ENCODE results near the gene MET. TPM values are rescaled to one million over a fixed set of nuclear protein-coding genes. Genes with fewer than 3 reads are reported as not detected.

The MET gene
- total RNA-seq, 1 donor from 2014 or later, result 22.8 TPM

DNA sequence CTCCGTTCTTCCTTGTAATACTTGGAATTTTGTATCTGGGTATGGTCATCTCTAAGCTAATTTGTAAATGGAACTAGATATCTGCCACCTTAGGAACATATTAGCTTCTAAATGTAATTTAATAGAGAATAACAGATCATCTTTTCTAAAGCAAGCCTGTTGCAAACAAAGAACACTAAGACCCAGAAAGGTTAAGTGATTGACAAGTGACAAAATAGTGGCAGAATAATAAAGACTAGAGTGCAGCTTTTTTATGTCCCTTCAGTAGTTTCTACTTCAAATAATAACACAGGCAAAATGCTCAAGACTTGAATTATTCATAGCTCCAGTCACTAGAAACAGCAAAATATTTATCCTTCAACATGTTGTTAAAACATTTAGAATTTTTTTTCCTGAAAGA, 91.7 kb downstream of the MET start:
- TF ChIP-seq, protein P1, sequence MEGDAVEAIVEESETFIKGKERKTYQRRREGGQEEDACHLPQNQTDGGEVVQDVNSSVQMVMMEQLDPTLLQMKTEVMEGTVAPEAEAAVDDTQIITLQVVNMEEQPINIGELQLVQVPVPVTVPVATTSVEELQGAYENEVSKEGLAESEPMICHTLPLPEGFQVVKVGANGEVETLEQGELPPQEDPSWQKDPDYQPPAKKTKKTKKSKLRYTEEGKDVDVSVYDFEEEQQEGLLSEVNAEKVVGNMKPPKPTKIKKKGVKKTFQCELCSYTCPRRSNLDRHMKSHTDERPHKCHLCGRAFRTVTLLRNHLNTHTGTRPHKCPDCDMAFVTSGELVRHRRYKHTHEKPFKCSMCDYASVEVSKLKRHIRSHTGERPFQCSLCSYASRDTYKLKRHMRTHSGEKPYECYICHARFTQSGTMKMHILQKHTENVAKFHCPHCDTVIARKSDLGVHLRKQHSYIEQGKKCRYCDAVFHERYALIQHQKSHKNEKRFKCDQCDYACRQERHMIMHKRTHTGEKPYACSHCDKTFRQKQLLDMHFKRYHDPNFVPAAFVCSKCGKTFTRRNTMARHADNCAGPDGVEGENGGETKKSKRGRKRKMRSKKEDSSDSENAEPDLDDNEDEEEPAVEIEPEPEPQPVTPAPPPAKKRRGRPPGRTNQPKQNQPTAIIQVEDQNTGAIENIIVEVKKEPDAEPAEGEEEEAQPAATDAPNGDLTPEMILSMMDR (IDR thresholded peaks at IDR 0.05; ENCODE audit: unreplicated experiment), result no peak
- H3K27me3 Mint-ChIP-seq (ENCODE audit: low read depth), result no peaks in the 10 kb centered on the region
- H3K9me3 Mint-ChIP-seq, result no peaks in the 10 kb centered on the region
- no peak for DNase-seq (ENCODE audit: low spot score in 2 of 2, unreplicated experiment in 2 of 2)
- peaks cover 15% of the 10 kb centered on the region for H3K4me1 Mint-ChIP-seq
- peaks cover 8% of the 10 kb centered on the region for H3K36me3 Mint-ChIP-seq
- H3K4me3 Mint-ChIP-seq, result no peak overlapping the region
- H3K27ac Mint-ChIP-seq, result no peak overlapping the region

DNA sequence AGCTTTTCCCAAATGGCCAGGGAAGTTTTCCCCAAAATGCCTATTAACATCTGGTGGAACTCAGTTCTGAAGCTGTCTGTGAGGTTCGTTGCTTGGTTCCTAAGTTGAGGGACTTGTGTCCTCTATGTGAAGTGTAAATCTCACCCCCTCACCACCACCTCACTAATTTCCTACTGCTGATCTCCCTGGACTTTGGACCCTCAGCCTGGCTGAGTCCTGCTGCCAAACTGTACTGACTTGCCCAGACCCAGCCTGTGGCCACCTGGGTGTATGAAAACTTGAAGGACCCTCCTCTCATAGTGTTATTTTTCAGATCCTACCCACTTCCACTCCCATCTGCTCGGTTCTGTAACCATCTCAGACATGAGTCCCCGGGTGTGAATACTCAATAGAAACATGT, 94.9 kb downstream of the MET start:
- H3K9me3 Mint-ChIP-seq, result no peaks in the 10 kb centered on the region
- no peak overlapping the region for H3K4me3 Mint-ChIP-seq

DNA sequence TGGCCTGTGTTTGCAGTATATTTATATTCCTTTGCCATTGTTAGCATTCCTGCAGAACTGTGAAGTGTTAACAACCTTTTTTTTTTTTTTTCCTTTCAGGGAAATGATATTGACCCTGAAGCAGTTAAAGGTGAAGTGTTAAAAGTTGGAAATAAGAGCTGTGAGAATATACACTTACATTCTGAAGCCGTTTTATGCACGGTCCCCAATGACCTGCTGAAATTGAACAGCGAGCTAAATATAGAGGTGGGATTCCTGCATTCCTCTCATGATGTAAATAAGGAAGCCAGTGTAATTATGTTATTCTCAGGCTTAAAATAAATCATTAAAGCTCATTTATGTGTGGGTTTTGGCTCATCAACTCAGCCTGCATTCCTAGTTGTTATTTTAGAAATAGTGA, 97.5 kb downstream of the MET start:
- H3K27me3 Mint-ChIP-seq (ENCODE audit: low read depth), result no peaks in the 10 kb centered on the region
- no peaks in the 10 kb centered on the region for H3K9me3 Mint-ChIP-seq
- DNase-seq (ENCODE audit: low spot score in 2 of 2, unreplicated experiment in 2 of 2), result no peak
- H3K4me1 Mint-ChIP-seq, result peaks cover 5% of the 10 kb centered on the region
- H3K4me3 Mint-ChIP-seq, result no peak overlapping the region
- H3K36me3 Mint-ChIP-seq, result peaks cover 21% of the 10 kb centered on the region
- no peak overlapping the region for H3K27ac Mint-ChIP-seq
- TF ChIP-seq, protein P1 (IDR thresholded peaks at IDR 0.05; ENCODE audit: unreplicated experiment), result no peak

More for the DNA sequence above, 94.9 kb downstream of the MET start:
- DNase-seq (ENCODE audit: low spot score in 2 of 2, unreplicated experiment in 2 of 2), result no peak
- TF ChIP-seq, protein P1 (IDR thresholded peaks at IDR 0.05; ENCODE audit: unreplicated experiment), result no peak
- Mint-ChIP-seq H3K27ac (no peak overlapping the region), H3K36me3 (peaks cover 10% of the 10 kb centered on the region), H3K27me3 (ENCODE audit: low read depth) (no peaks in the 10 kb centered on the region), H3K4me1 (peaks cover 15% of the 10 kb centered on the region)

DNA sequence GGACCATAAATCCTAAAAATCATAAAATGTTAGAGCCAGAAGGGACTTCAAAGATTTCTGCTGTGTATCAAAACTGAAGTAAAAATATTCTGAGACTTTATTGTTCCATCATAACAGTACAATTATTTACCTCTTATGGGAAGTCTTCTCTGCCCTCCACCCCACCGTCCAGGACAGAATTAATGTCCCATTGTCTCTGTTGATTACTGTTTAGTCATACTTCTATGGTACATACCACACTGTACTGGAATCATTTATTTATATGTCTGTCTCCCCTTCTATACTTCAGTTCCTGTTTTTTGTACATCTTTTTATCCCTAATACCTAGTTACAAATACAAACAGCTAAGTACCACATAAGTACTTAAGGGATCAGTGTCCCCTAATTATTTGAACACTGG, 98.9 kb downstream of the MET start:
- H3K27ac Mint-ChIP-seq, result no peak overlapping the region
- no peaks in the 10 kb centered on the region for H3K9me3 Mint-ChIP-seq
- peaks cover 20% of the 10 kb centered on the region for H3K36me3 Mint-ChIP-seq
- peaks cover 13% of the 10 kb centered on the region for H3K4me1 Mint-ChIP-seq
- no peak overlapping the region for H3K4me3 Mint-ChIP-seq
- DNase-seq (ENCODE audit: low spot score in 2 of 2, unreplicated experiment in 2 of 2), result no peak
- no peaks in the 10 kb centered on the region for H3K27me3 Mint-ChIP-seq (ENCODE audit: low read depth)
- TF ChIP-seq, protein P1 (IDR thresholded peaks at IDR 0.05; ENCODE audit: unreplicated experiment), result no peak

DNA sequence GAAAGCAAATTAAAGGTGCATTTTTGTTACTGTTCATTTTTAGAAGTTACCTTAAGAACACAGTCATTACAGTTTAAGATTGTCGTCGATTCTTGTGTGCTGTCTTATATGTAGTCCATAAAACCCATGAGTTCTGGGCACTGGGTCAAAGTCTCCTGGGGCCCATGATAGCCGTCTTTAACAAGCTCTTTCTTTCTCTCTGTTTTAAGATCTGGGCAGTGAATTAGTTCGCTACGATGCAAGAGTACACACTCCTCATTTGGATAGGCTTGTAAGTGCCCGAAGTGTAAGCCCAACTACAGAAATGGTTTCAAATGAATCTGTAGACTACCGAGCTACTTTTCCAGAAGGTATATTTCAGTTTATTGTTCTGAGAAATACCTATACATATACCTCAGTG, 99.6 kb downstream of the MET start:
- H3K4me3 Mint-ChIP-seq, result no peak overlapping the region
- peaks cover 20% of the 10 kb centered on the region for H3K36me3 Mint-ChIP-seq
- no peak for DNase-seq (ENCODE audit: low spot score in 2 of 2, unreplicated experiment in 2 of 2)
- H3K27me3 Mint-ChIP-seq (ENCODE audit: low read depth), result no peaks in the 10 kb centered on the region
- no peak overlapping the region for H3K27ac Mint-ChIP-seq
- TF ChIP-seq, protein P1 (IDR thresholded peaks at IDR 0.05; ENCODE audit: unreplicated experiment), result no peak
- H3K4me1 Mint-ChIP-seq, result peaks cover 16% of the 10 kb centered on the region
- no peaks in the 10 kb centered on the region for H3K9me3 Mint-ChIP-seq

DNA sequence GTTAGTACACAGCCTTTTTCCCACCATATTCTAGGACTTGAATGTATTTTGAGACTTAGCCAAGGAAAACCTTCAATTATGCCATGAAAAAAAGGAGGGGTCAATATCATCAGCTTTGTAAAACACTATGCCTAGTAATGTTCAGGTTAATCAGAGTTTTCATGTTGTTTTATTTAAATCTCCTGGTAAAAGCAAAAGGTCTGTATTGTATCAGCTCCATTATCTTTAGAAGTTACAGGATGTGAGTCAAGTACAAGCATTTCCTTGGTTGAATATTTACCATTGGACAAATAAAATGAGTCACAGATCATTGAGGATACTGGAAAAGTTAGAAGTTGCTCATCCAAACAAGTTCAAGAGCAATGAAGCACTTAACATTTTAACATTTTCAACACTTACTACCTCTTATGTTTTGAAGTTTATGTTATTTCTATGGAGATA, 100.4 kb downstream of the MET start:
- DNase-seq (ENCODE audit: low spot score in 2 of 2, unreplicated experiment in 2 of 2), result no peak
- Mint-ChIP-seq H3K4me1 (peaks cover 18% of the 10 kb centered on the region), H3K27ac (no peak overlapping the region), H3K9me3 (no peaks in the 10 kb centered on the region), H3K36me3 (peaks cover 20% of the 10 kb centered on the region), H3K27me3 (ENCODE audit: low read depth) (no peaks in the 10 kb centered on the region), H3K4me3 (no peak overlapping the region)
- TF ChIP-seq, protein P1 (IDR thresholded peaks at IDR 0.05; ENCODE audit: unreplicated experiment), result no peak

All from mesothelial cell of epicardium (in vitro differentiated cells).